OCI-LY1 (cell line): Measurements from ENCODE around the gene BCKDHB.

Source experiments
- H2AFZ ChIP-seq: fragments of 200-600 bp; sonication (generic), shearing (Covaris generic); 2 replicates; pipeline ENCODE4 v1.6.0; 2014; ENCODE audit warnings: antibody characterized with exemption, mild to moderate bottlenecking, low read length
- H3F3A ChIP-seq: fragments of 200-600 bp; sonication (generic), shearing (Covaris generic); 2 replicates; pipeline ENCODE4 v1.6.0; 2014; ENCODE audit warnings: mild to moderate bottlenecking, antibody characterized with exemption, low read length, moderate library complexity; ENCODE audit not compliant: insufficient read depth
- H3K27ac ChIP-seq: fragments of 200-600 bp; sonication (generic); 2 replicates; pipeline ENCODE4 v1.5.1; 2014; ENCODE audit warnings: low read length, mixed run types, mild to moderate bottlenecking, low read depth; ENCODE audit not compliant: poor library complexity, severe bottlenecking
- H3K27me3 ChIP-seq: fragments of 200-600 bp; sonication (generic); 2 replicates; pipeline ENCODE4 v1.6.0; 2014; ENCODE audit warnings: antibody characterized with exemption, mild to moderate bottlenecking, low read length, moderate library complexity; ENCODE audit not compliant: insufficient read depth
- H3K36me3 ChIP-seq: fragments of 200-600 bp; sonication (generic); 2 replicates; pipeline ENCODE4 v1.6.1; 2014; ENCODE audit warnings: mild to moderate bottlenecking, antibody characterized with exemption, low read length, moderate library complexity, mixed read lengths; ENCODE audit not compliant: insufficient read depth
- H3K4me1 ChIP-seq: fragments of 200-600 bp; sonication (generic); 2 replicates; pipeline ENCODE4 v1.5.1; 2014; ENCODE audit warnings: mild to moderate bottlenecking, low read length, moderate library complexity; ENCODE audit not compliant: insufficient read depth, severe bottlenecking
- H3K4me2 ChIP-seq: fragments of 200-600 bp; sonication (generic), shearing (Covaris generic); 2 replicates; pipeline ENCODE4 v1.6.1; 2014; ENCODE audit warnings: low read length
- H3K4me3 ChIP-seq: fragments of 200-600 bp; sonication (generic); 2 replicates; pipeline ENCODE4 v1.5.1; 2014; ENCODE audit warnings: low read length, low read depth, mild to moderate bottlenecking, mixed read lengths; ENCODE audit not compliant: poor library complexity, severe bottlenecking
- H3K79me2 ChIP-seq: fragments of 200-600 bp; shearing (Covaris generic); 2 replicates; pipeline ENCODE4 v1.6.1; 2016; ENCODE audit warnings: mixed run types, low read length, mixed read lengths; ENCODE audit not compliant: insufficient read depth
- H3K9ac ChIP-seq: fragments of 200-600 bp; sonication (generic), shearing (Covaris generic); 2 replicates; pipeline ENCODE4 v1.6.1; 2014; ENCODE audit warnings: mild to moderate bottlenecking, low read length, mixed read lengths
- H3K9me2 ChIP-seq: fragments of 200-600 bp; sonication (generic), shearing (Covaris generic); 2 replicates; pipeline ENCODE4 v1.6.1; 2014; ENCODE audit warnings: low read depth, mild to moderate bottlenecking, low read length, mixed read lengths
- H3K9me3 ChIP-seq: fragments of 200-600 bp; shearing (Covaris generic); 2 replicates; pipeline ENCODE4 v1.6.1; 2014; ENCODE audit warnings: low read length, mixed read lengths
- H4K20me1 ChIP-seq: fragments of 200-600 bp; sonication (generic), shearing (Covaris generic); 2 replicates; pipeline ENCODE4 v1.6.0; 2016; ENCODE audit warnings: mild to moderate bottlenecking, low read length; ENCODE audit not compliant: insufficient read depth
- EZH2 ChIP-seq: fragments of 200-600 bp; sonication (generic), shearing (Covaris generic); IDR thresholded peaks from 2 replicates; pipeline ENCODE4 v1.8.0; 2017; ENCODE audit warnings: borderline replicate concordance, mixed run types, mild to moderate bottlenecking, antibody characterized with exemption, low read length, moderate library complexity, mixed read lengths
- TF ChIP-seq, protein P1 (sequence below): fragments of 200-600 bp; sonication (generic), shearing (Covaris generic); IDR thresholded peaks from 2 replicates; pipeline ENCODE4 v1.5.1; 2017; ENCODE audit warnings: mild to moderate bottlenecking, antibody characterized with exemption, low read length, moderate library complexity, mixed read lengths

The BCKDHB gene

DNA sequence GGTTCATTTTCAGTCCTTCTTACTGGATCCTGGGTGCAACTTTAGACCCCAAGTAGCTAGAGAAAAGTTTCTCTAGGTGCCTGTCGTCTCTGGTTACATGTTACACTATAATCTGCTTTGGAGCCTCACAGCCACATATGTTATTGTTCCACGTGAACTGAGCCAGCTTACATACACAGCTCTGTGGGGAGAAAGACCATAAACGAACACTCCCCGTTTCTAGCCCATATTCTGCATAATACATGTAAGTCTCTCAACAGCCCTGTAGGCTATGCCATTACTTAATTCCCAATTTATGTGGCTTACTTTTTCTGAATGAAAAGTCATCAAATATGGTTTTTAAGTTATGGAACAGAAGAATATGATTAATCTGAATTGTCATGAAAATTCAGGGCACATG lies 233.8 kb downstream of the BCKDHB start:
- Histone ChIP-seq H3K4me1 (no peaks in the 10 kb centered on the region), H3K79me2 (no peaks in the 10 kb centered on the region), H3K9me2 (no peaks in the 10 kb centered on the region), H3K27me3 (no peaks in the 10 kb centered on the region), H3K4me2 (no peak overlapping the region), H3F3A (no peaks in the 10 kb centered on the region), H3K4me3 (no peak overlapping the region), H3K36me3 (no peaks in the 10 kb centered on the region), H4K20me1 (no peaks in the 10 kb centered on the region), H3K9ac (no peak overlapping the region), H3K9me3 (no peaks in the 10 kb centered on the region), H3K27ac (no peak overlapping the region), H2AFZ (no peak overlapping the region)
- TF ChIP-seq EZH2: no peak
- TF ChIP-seq, protein P1, sequence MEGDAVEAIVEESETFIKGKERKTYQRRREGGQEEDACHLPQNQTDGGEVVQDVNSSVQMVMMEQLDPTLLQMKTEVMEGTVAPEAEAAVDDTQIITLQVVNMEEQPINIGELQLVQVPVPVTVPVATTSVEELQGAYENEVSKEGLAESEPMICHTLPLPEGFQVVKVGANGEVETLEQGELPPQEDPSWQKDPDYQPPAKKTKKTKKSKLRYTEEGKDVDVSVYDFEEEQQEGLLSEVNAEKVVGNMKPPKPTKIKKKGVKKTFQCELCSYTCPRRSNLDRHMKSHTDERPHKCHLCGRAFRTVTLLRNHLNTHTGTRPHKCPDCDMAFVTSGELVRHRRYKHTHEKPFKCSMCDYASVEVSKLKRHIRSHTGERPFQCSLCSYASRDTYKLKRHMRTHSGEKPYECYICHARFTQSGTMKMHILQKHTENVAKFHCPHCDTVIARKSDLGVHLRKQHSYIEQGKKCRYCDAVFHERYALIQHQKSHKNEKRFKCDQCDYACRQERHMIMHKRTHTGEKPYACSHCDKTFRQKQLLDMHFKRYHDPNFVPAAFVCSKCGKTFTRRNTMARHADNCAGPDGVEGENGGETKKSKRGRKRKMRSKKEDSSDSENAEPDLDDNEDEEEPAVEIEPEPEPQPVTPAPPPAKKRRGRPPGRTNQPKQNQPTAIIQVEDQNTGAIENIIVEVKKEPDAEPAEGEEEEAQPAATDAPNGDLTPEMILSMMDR: no peak

DNA sequence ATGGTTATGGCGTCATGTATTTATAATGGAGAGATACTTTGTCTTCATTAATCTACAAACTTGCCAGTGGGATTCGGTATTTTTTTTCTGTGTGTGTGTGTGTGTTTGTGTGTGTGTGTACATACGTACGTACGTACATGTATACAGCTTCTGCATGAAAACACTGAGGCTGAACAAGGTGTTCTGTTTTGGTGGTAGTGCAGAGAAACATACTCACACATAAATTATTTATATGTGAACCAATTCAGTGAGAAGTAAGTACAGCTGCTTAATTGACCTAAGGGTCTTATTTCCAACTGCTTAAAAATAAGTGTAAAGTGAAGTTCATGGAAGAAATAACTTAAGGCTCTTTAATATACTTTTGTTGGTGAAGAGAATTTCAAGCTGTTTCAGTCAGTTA lies 234.2 kb downstream of the BCKDHB start:
- Histone ChIP-seq H3K36me3 (no peaks in the 10 kb centered on the region), H3K9me3 (no peaks in the 10 kb centered on the region), H3K4me2 (no peak overlapping the region), H3K9me2 (no peaks in the 10 kb centered on the region), H2AFZ (no peak overlapping the region), H3K4me1 (no peaks in the 10 kb centered on the region), H3K4me3 (no peak overlapping the region), H3K27me3 (no peaks in the 10 kb centered on the region), H4K20me1 (no peaks in the 10 kb centered on the region), H3K27ac (no peak overlapping the region), H3K9ac (no peak overlapping the region), H3K79me2 (no peaks in the 10 kb centered on the region), H3F3A (no peaks in the 10 kb centered on the region)
- TF ChIP-seq, protein P1: no peak
- TF ChIP-seq EZH2: no peak

DNA sequence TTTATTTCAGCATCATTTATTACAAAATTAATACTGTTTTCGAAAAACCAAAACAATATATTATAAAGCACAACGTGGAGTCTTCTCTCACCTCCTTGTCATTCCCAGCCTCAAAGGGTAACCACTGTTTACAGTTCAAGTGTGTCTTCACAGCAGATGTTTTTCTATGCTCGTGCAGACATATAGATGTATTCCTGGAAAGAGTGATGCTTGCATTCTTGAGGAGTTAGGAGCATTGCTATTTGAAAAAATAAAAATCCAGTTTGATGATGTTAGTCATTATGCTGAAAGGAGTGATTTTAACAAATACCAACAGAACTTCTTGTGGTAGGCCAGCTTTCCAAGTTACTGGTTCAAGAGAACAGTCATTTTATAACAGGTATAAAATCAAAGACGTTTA lies 234.9 kb downstream of the BCKDHB start:
- H3K4me1 ChIP-seq: no peaks in the 10 kb centered on the region
- no peaks in the 10 kb centered on the region for H4K20me1 ChIP-seq
- H2AFZ ChIP-seq: no peak overlapping the region
- H3K9me2 ChIP-seq: no peaks in the 10 kb centered on the region
- no peaks in the 10 kb centered on the region for H3K9me3 ChIP-seq
- TF ChIP-seq, protein P1: no peak
- no peak for TF ChIP-seq EZH2
- H3K4me2 ChIP-seq: no peak overlapping the region
- H3F3A ChIP-seq: no peaks in the 10 kb centered on the region
- no peak overlapping the region for H3K27ac ChIP-seq
- H3K4me3 ChIP-seq: no peak overlapping the region
- no peak overlapping the region for H3K9ac ChIP-seq
- H3K27me3 ChIP-seq: no peaks in the 10 kb centered on the region
- H3K79me2 ChIP-seq: no peaks in the 10 kb centered on the region
- H3K36me3 ChIP-seq: no peaks in the 10 kb centered on the region
